T-cell (primary cell): ENCODE data around the gene SPSB2. TPM values are rescaled to one million over a fixed set of nuclear protein-coding genes. Genes with fewer than 3 reads are reported as not detected.

Experiments
- ATAC-seq, 4 experiments: fragments of 200-7000 bp in 3 of 4; fragments of 150-1000 bp in 1 of 4; cut with Tn5 transposase; replicated peaks in 1 of 4; 1 replicate in 3 of 4; 2 replicates in 1 of 4; pipeline ENCODE4 v1.10.0; 2021; ENCODE audit warnings: moderate library complexity in 3 of 4, mild to moderate bottlenecking in 2 of 4, moderate number of reproducible peaks in 1 of 4
- CTCF ChIA-PET, 2 donors: fragments of 300-600 bp; sonication (Branson Sonifier 250); formaldehyde crosslinking; loops; one replicate each; lab custom pipeline; 2022; ENCODE audit warnings: antibody characterized with exemption in 2 of 2; lab: Charles Lee
- POLR2A ChIA-PET, 2 donors: fragments of 300-600 bp; sonication (Branson Sonifier 250); formaldehyde crosslinking; loops; one replicate each; lab custom pipeline; 2022; ENCODE audit warnings: antibody characterized with exemption in 2 of 2; lab: Charles Lee
- DNase-seq, 35 experiments: peaks; one replicate each; pipeline versions ENCODE4 v3.0.0 to v3.0.0-alpha.2; 2013 to 2023
- H3K27ac ChIP-seq: one replicate; pipeline ENCODE4 v1.5.1; 2013; ENCODE audit warnings: low read length
- H3K27me3 ChIP-seq, 2 experiments: replicated peaks in 1 of 2; 1 replicate in 1 of 2; 2 replicates in 1 of 2; pipeline versions ENCODE4 v1.6.1 to v1.7.0; 2013; ENCODE audit warnings: low read length in 1 of 2, mixed read lengths in 1 of 2; ENCODE audit not compliant: control insufficient read depth in 2 of 2, insufficient read depth in 2 of 2; ENCODE audit errors: extremely low read depth in 1 of 2
- H3K36me3 ChIP-seq, 2 donors: 1 replicate in 1 of 2; 2 replicates in 1 of 2; pipeline versions ENCODE4 v1.6.1 to v1.7.0; 2013; ENCODE audit warnings: low read length in 1 of 2; ENCODE audit not compliant: control insufficient read depth in 2 of 2, insufficient read depth in 1 of 2; ENCODE audit errors: extremely low read depth in 1 of 2
- H3K4me1 ChIP-seq, 2 experiments: 1 replicate in 1 of 2; 2 replicates in 1 of 2; pipeline versions ENCODE4 v1.6.1 to v1.7.0; 2013; ENCODE audit warnings: low read length in 2 of 2, mixed read lengths in 1 of 2; ENCODE audit not compliant: insufficient read depth in 2 of 2, control insufficient read depth in 1 of 2; ENCODE audit errors: extremely low read depth in 1 of 2
- H3K4me3 ChIP-seq, 2 donors: 1 replicate in 1 of 2; 2 replicates in 1 of 2; pipeline versions ENCODE4 v1.5.1 to v1.7.0; 2013; ENCODE audit warnings: mild to moderate bottlenecking in 2 of 2, low read length in 1 of 2, moderate library complexity in 1 of 2; ENCODE audit not compliant: control insufficient read depth in 1 of 2; ENCODE audit errors: extremely low read depth in 1 of 2
- H3K9me3 ChIP-seq: 2 replicates; pipeline ENCODE4 v1.7.0; 2013
- H3K27ac Mint-ChIP-seq, 2 donors: one replicate each; pipeline ENCODE4 v1.8.0; 2020 to 2021; ENCODE audit warnings: mild to moderate bottlenecking in 2 of 2, mixed read lengths in 2 of 2
- H3K27me3 Mint-ChIP-seq, 2 donors: one replicate each; pipeline ENCODE4 v1.8.0; 2021 to 2022; ENCODE audit warnings: mixed read lengths in 2 of 2
- H3K36me3 Mint-ChIP-seq: one replicate; pipeline ENCODE4 v1.8.0; 2021; ENCODE audit warnings: mixed read lengths
- H3K4me1 Mint-ChIP-seq, 3 donors: one replicate each; pipeline ENCODE4 v1.8.0; 2020 to 2022; ENCODE audit warnings: mixed read lengths in 3 of 3, mild to moderate bottlenecking in 1 of 3
- H3K4me3 Mint-ChIP-seq, 3 donors: one replicate each; pipeline ENCODE4 v1.8.0; 2020 to 2022; ENCODE audit warnings: mild to moderate bottlenecking in 3 of 3, mixed read lengths in 3 of 3, moderate library complexity in 3 of 3
- H3K9me3 Mint-ChIP-seq, 3 donors: one replicate each; pipeline ENCODE4 v1.8.0; 2020 to 2022; ENCODE audit warnings: mixed read lengths in 3 of 3
- WGBS: methylation state at CpG from one replicate; pipeline ENCODE4 v1.1.5; 2013; ENCODE audit warnings: missing lambda C conversion rate; ENCODE audit not compliant: insufficient coverage; 5-methylcytosine and 5-hydroxymethylcytosine counted together
- total RNA-seq, 35 experiments: library from RNA in 6 of 35; stranded (reverse) in 6 of 35; fragments of 120-200 nt in 1 of 35; gene quantifications; one replicate each; pipeline versions ENCODE4 v1.2.1 to v1.2.4 and lab custom pipeline; 2013 to 2026

Gene SPSB2
- total RNA-seq, 5 donors from 2014 or later (not counting 1 experiment from before 2014, with no cell fraction given): 6.2 to 25.9 (median 21.8) TPM

DNA sequence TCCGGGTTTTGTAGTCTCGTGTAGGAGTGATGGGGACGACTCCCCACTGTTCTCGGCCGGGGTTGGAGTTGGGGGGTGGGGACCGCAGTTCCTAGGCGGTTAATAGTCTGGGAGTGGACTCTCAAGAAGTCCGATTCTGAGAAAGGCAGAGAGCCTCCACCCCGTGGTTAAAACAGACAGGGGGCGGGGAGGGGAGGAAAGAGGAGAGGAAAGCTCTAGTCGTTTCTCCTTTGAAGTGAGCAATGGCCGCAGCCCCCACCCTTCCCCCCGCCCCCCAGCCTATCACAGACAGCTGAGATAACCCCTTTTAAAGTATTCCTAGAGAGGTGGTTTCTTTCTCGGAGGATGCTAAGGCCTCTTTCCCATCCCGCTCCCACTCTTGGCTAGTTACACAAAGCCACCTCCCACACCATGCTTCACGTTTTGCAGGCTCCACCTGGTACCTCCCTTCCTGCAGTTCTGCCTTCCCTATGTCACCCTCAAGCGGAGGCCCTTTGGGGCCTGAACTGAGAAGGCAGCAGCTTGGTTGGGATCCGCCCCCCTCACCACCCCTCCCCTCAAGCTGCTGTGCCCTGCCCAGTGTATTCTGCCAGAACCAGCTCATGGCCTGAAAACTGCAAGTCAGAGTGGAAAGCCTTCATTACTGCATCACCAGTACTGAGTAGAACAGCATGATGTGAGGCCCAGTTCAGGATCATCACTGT lies 20.3 kb downstream of the SPSB2 start:
- POLR2A ChIA-PET: interaction anchor here (0.5 to 3.1 kb wide), 12 partner anchors 14 to 381 kb away, joined by 3 to 19 read pairs (median 4); partner anchors contain the start of genes C12orf57 (in 1 of the 2), LPCAT3 (in 1 of the 2), LRRC23 (in 1 of the 2) and MLF2 (in 1 of the 2)
- Histone ChIP-seq H3K36me3 (peaks cover 7 to 30% of the 10 kb centered on the region in 2 donors), H3K4me3 (peak overlapping the region; percentile 69 to 97), H3K4me1 (peaks cover 20 to 34% of the 10 kb centered on the region in 2 experiments), H3K27ac (peak overlapping the region; percentile 60), H3K9me3 (no peaks in the 10 kb centered on the region), H3K27me3 (no peaks in the 10 kb centered on the region)
- WGBS: 0% methylated on average over 4 of the region's 18 CpGs
- peak overlapping the region; percentile 79 to 98 (median 94) for H3K4me3 Mint-ChIP-seq
- peak overlapping the region; percentile 98 to 99 for H3K27ac Mint-ChIP-seq
- no peaks in the 10 kb centered on the region for H3K9me3 Mint-ChIP-seq
- H3K27me3 Mint-ChIP-seq: no peaks in the 10 kb centered on the region
- peaks cover 17% of the 10 kb centered on the region for H3K36me3 Mint-ChIP-seq
- DNase-seq (peak in 32 of 35 experiments; percentile 25 to 68 (median 48)), ATAC-seq (peak in 2 of 4 experiments; percentile 0 to 4)
- CTCF ChIA-PET: interaction anchor here (0.6 to 3.9 kb wide), 20 partner anchors 13 to 518 kb away, joined by 3 to 58 read pairs (median 5); partner anchors contain the start of genes SPSB2 (in 2 of the 2), C12orf57 (in 1 of the 2), LPCAT3 (in 1 of the 2) and P3H3 (in 1 of the 2)
- peaks cover 22 to 41% (median 33%) of the 10 kb centered on the region in 3 donors for H3K4me1 Mint-ChIP-seq

GRCh38 chr12:6851921-6852650 lies 21.0 kb downstream of the SPSB2 start, which contains the start of gene USP5:
Gene USP5, plus strand, starts transcription at chr12:6852150. Its CDS starts 30 bp downstream, at chr12:6852180.
- under 1% methylated on average over 60 of the region's 65 CpGs for WGBS
- H3K4me1 Mint-ChIP-seq: peaks cover 22 to 38% (median 33%) of the 10 kb centered on the region in 3 donors

GRCh38 chr12:6851153-6851920 lies 21.8 kb downstream of the SPSB2 start, which contains the start of gene CDCA3:
Gene CDCA3, minus strand, starts transcription at chr12:6851286. Its CDS starts 334 bp downstream, at chr12:6850952.
- H3K9me3 Mint-ChIP-seq: no peaks in the 10 kb centered on the region
- H3K36me3 Mint-ChIP-seq: peaks cover 6% of the 10 kb centered on the region
- peak within 1 kb of the TSS; percentile 98 to 99 for H3K27ac Mint-ChIP-seq
- ATAC-seq (peak; percentile 49 to 60 (median 57)), DNase-seq (peak; percentile 73 to 96 (median 91))
- H3K27ac ChIP-seq: peak within 1 kb of the TSS; percentile 94
- H3K4me1 ChIP-seq: peaks cover 20 to 34% of the 10 kb centered on the region in 2 experiments
- POLR2A ChIA-PET: interaction anchor here (0.6 to 3.1 kb wide), 8 partner anchors 17 to 286 kb away, joined by 3 to 19 read pairs (median 7); partner anchors contain the start of genes C12orf57 (in 1 of the 2), ENO2 (in 1 of the 2), MLF2 (in 1 of the 2) and RNU7-1 (in 1 of the 2)
- no peaks in the 10 kb centered on the region for H3K27me3 ChIP-seq
- peaks cover 7 to 15% of the 10 kb centered on the region in 2 donors for H3K36me3 ChIP-seq
- no peaks in the 10 kb centered on the region for H3K9me3 ChIP-seq
- H3K4me3 Mint-ChIP-seq: peak within 1 kb of the TSS; percentile 79 to 98 (median 94)
- H3K4me3 ChIP-seq: peak within 1 kb of the TSS; percentile 69 to 97
- H3K27me3 Mint-ChIP-seq: no peaks in the 10 kb centered on the region
- 0% methylated on average over 18 of the region's 37 CpGs for WGBS
- peaks cover 22 to 38% (median 33%) of the 10 kb centered on the region in 3 donors for H3K4me1 Mint-ChIP-seq
- CTCF ChIA-PET: interaction anchor here (0.5 to 3.9 kb wide), 28 partner anchors 16 to 1375 kb away, joined by 3 to 58 read pairs (median 4); partner anchors contain the start of genes C12orf57 (in 1 of the 2), COPS7A (in 1 of the 2), LPCAT3 (in 1 of the 2) and MLF2 (in 1 of the 2)

More at GRCh38 chr12:6851921-6852650, 21.0 kb downstream of the SPSB2 start, which contains the start of gene USP5:
- CTCF ChIA-PET: interaction anchor here (0.5 to 3.9 kb wide), 31 partner anchors 13 to 1374 kb away, joined by 3 to 58 read pairs (median 4); partner anchors contain the start of genes C12orf57 (in 1 of the 2), COPS7A (in 1 of the 2), LPCAT3 (in 1 of the 2) and MLF2 (in 1 of the 2)
- Histone ChIP-seq H3K27me3 (no peaks in the 10 kb centered on the region), H3K4me3 (peak within 1 kb of the TSS; percentile 69 to 97), H3K4me1 (peaks cover 20 to 34% of the 10 kb centered on the region in 2 experiments), H3K27ac (peak within 1 kb of the TSS; percentile 94), H3K9me3 (no peaks in the 10 kb centered on the region), H3K36me3 (peaks cover 7 to 23% of the 10 kb centered on the region in 2 donors)
- POLR2A ChIA-PET: interaction anchor here (0.5 to 3.1 kb wide), 12 partner anchors 15 to 380 kb away, joined by 3 to 19 read pairs (median 4); partner anchors contain the start of genes C12orf57 (in 1 of the 2), ENO2 (in 1 of the 2), LPCAT3 (in 1 of the 2) and LRRC23 (in 1 of the 2)
- H3K27ac Mint-ChIP-seq: peak within 1 kb of the TSS; percentile 98 to 99
- H3K4me3 Mint-ChIP-seq: peak within 1 kb of the TSS; percentile 79 to 98 (median 94)
- ATAC-seq: peak; percentile 78 to 81 (median 79)
- DNase-seq: peak; percentile 92 to 100 (median 99)
- H3K9me3 Mint-ChIP-seq: no peaks in the 10 kb centered on the region
- peaks cover 9% of the 10 kb centered on the region for H3K36me3 Mint-ChIP-seq
- H3K27me3 Mint-ChIP-seq: no peaks in the 10 kb centered on the region

DNA sequence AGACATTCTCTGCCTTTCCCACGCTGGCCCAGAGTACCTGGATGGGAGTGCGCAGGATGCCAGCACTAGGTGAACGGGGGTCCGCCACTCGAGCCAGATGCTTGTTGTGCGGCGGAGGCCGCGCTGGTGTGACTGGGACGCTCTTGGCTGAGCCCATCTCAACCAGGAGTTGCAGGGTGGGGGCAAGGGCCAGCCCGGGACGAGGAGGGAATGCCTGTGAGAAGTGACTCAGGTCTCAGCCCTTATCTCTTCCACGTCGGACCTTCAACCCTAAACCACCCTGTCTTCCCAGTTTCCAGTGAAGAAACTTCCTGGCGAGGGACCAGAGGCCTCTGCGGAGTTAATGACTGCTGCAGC lies 22.3 kb downstream of the SPSB2 start:
- Mint-ChIP-seq H3K9me3 (no peaks in the 10 kb centered on the region), H3K36me3 (peaks cover 3% of the 10 kb centered on the region), H3K27ac (no peak overlapping the region), H3K27me3 (no peaks in the 10 kb centered on the region), H3K4me3 (peak overlapping the region in 2 of 3 donors; percentile 79 to 94), H3K4me1 (peaks cover 22 to 36% (median 33%) of the 10 kb centered on the region in 3 donors)
- Histone ChIP-seq H3K27me3 (no peaks in the 10 kb centered on the region), H3K4me3 (peak overlapping the region; percentile 69 to 97), H3K9me3 (no peaks in the 10 kb centered on the region), H3K4me1 (peaks cover 20 to 34% of the 10 kb centered on the region in 2 experiments), H3K27ac (peak overlapping the region; percentile 94), H3K36me3 (peaks cover 6 to 9% of the 10 kb centered on the region in 2 donors)
- CTCF ChIA-PET: interaction anchor here in 1 of 2 donors (0.5 to 3.9 kb wide), 12 partner anchors 16 to 259 kb away, joined by 3 to 58 read pairs (median 5); partner anchors contain the start of genes C12orf57, RNU7-1, SPSB2 and ZNF384
- 59% methylated on average over 12 of the region's 16 CpGs for WGBS
- POLR2A ChIA-PET: interaction anchor here in 1 of 2 donors (1.0 kb wide), 1 partner anchor 93 kb away, joined by 3 read pairs; the partner anchor contains the start of gene C12orf57
- DNase-seq: no peak
- no peak for ATAC-seq

DNA sequence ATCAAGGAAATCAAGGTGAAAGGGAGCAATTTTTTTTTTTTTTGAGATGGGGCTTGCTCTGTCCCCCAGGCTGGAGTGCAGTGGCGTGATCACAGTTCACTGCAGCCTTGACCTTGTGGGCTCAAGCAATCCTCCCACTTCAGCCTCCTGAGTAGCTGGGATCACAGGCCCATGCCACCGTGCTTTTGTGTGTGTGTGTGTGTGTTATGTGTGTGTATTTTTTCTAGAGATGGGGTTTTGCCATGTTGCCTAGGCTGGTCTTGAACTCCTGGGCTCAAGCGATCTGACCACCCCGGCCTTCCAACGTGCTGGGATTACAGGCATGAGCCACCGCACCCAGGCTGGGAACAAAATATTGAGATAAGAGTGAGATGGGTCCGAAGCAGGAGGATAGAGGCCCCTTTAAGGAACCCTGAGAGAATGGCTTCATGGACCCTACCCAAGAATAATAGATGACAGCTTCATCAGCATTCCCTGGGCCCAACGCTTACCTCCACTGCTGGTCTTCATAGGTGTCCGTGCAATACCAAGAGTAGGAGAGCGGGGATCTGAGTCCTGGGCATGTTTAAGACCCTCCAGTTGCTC lies 23.0 kb downstream of the SPSB2 start:
- ChIA-PET POLR2A (interaction anchor here in 1 of 2 donors (0.6 kb wide), 1 partner anchor 1049 kb away, joined by 3 read pairs; no protein-coding TSS in a partner anchor), CTCF (interaction anchor here in 1 of 2 donors (1.5 to 3.9 kb wide), 2 partner anchors 15 to 23 kb away, joined by 6 to 58 read pairs; partner anchors contain the start of gene SPSB2)
- Mint-ChIP-seq H3K27me3 (no peaks in the 10 kb centered on the region), H3K4me1 (peaks cover 22 to 33% (median 33%) of the 10 kb centered on the region in 3 donors), H3K36me3 (no peaks in the 10 kb centered on the region), H3K9me3 (no peaks in the 10 kb centered on the region), H3K27ac (peak overlapping the region in 1 of 2 donors; percentile 22), H3K4me3 (peak overlapping the region in 1 of 3 donors; percentile 34)
- DNase-seq (no peak), ATAC-seq (no peak)
- H3K27me3 ChIP-seq: no peaks in the 10 kb centered on the region
- peaks cover 0 to 3% of the 10 kb centered on the region in 2 donors for H3K36me3 ChIP-seq
- whole genome bisulfite sequencing: 80% methylated on average over 1 of the region's 10 CpGs
- H3K9me3 ChIP-seq: no peaks in the 10 kb centered on the region
- peaks cover 20 to 34% of the 10 kb centered on the region in 2 experiments for H3K4me1 ChIP-seq
- H3K4me3 ChIP-seq: no peak overlapping the region
- no peak overlapping the region for H3K27ac ChIP-seq
